Activated naive CD8-positive, alpha-beta T cell treated with anti-CD3 and anti-CD28 coated beads for 36 hours (primary cell): Measurements from ENCODE around the gene FLRT1. TPM values are rescaled to one million over a fixed set of nuclear protein-coding genes. Genes with fewer than 3 reads are reported as not detected.

Source experiments
- DNase-seq: peaks from one replicate; pipeline ENCODE4 v3.0.0; 2021
- H3K27ac Mint-ChIP-seq: one replicate; pipeline ENCODE4 v1.8.0; 2022; ENCODE audit warnings: mild to moderate bottlenecking, moderate library complexity, mixed read lengths
- H3K27me3 Mint-ChIP-seq: one replicate; pipeline ENCODE4 v1.8.0; 2022; ENCODE audit warnings: mild to moderate bottlenecking, mixed read lengths
- H3K36me3 Mint-ChIP-seq: one replicate; pipeline ENCODE4 v1.8.0; 2021; ENCODE audit warnings: mild to moderate bottlenecking, mixed read lengths
- H3K4me1 Mint-ChIP-seq: one replicate; pipeline ENCODE4 v1.8.0; 2021; ENCODE audit warnings: mixed read lengths
- H3K4me3 Mint-ChIP-seq: one replicate; pipeline ENCODE4 v1.8.0; 2022; ENCODE audit warnings: mild to moderate bottlenecking, moderate library complexity, mixed read lengths
- H3K9me3 Mint-ChIP-seq: one replicate; pipeline ENCODE4 v1.8.0; 2022; ENCODE audit warnings: mixed read lengths
- total RNA-seq, 2 experiments: library from RNA; stranded (reverse); gene quantifications; one replicate each; pipeline ENCODE4 v1.2.3, GENCODE V29; 2021

FLRT1 gene
- total RNA-seq, 2 experiments from 2014 or later, result not detected

GRCh38 chr11:64001484-64002420 is 34.0 kb upstream of the FLRT1 start:
- no peak overlapping the region for H3K27ac Mint-ChIP-seq
- H3K36me3 Mint-ChIP-seq, result peaks cover 13% of the 10 kb centered on the region

GRCh38 chr11:64003807-64004589 is 31.7 kb upstream of the FLRT1 start:
- no peak for DNase-seq
- Mint-ChIP-seq H3K4me1 (peaks cover 12% of the 10 kb centered on the region), H3K9me3 (no peaks in the 10 kb centered on the region), H3K27ac (no peak overlapping the region), H3K27me3 (peaks cover 31% of the 10 kb centered on the region), H3K4me3 (no peak overlapping the region), H3K36me3 (no peaks in the 10 kb centered on the region)

More at GRCh38 chr11:64001484-64002420, 34.0 kb upstream of the FLRT1 start:
- Mint-ChIP-seq H3K4me1 (no peaks in the 10 kb centered on the region), H3K27me3 (peaks cover 13% of the 10 kb centered on the region), H3K9me3 (no peaks in the 10 kb centered on the region), H3K4me3 (no peak overlapping the region)
- no peak for DNase-seq

GRCh38 chr11:64004590-64004984 is 31.1 kb upstream of the FLRT1 start:
- Mint-ChIP-seq H3K9me3 (no peaks in the 10 kb centered on the region), H3K4me3 (no peak overlapping the region), H3K27ac (no peak overlapping the region), H3K36me3 (no peaks in the 10 kb centered on the region), H3K27me3 (peaks cover 37% of the 10 kb centered on the region), H3K4me1 (peaks cover 12% of the 10 kb centered on the region)
- no peak for DNase-seq

- Mint-ChIP-seq H3K4me3 (no peak overlapping the region), H3K27ac (no peak overlapping the region), H3K36me3 (peaks cover 8% of the 10 kb centered on the region), H3K4me1 (peaks cover 12% of the 10 kb centered on the region), H3K27me3 (peaks cover 48% of the 10 kb centered on the region), H3K9me3 (peaks cover 6% of the 10 kb centered on the region)
- no peak for DNase-seq
These were observed 30.0 kb upstream of the FLRT1 start for GRCh38 chr11:64005691-64006090.

- peaks cover 13% of the 10 kb centered on the region for H3K9me3 Mint-ChIP-seq
- H3K27me3 Mint-ChIP-seq, result peaks cover 54% of the 10 kb centered on the region
- H3K4me3 Mint-ChIP-seq, result no peak overlapping the region
These were observed 29.3 kb upstream of the FLRT1 start for GRCh38 chr11:64006398-64006797.

GRCh38 chr11:64007160-64007628 is 28.5 kb upstream of the FLRT1 start:
- Mint-ChIP-seq H3K4me1 (peaks cover 12% of the 10 kb centered on the region), H3K9me3 (peaks cover 13% of the 10 kb centered on the region), H3K4me3 (no peak overlapping the region), H3K36me3 (peaks cover 15% of the 10 kb centered on the region), H3K27ac (no peak overlapping the region), H3K27me3 (peaks cover 54% of the 10 kb centered on the region)
- no peak for DNase-seq

More at GRCh38 chr11:64006398-64006797, 29.3 kb upstream of the FLRT1 start:
- peaks cover 15% of the 10 kb centered on the region for H3K36me3 Mint-ChIP-seq
- H3K4me1 Mint-ChIP-seq, result peaks cover 12% of the 10 kb centered on the region
- no peak overlapping the region for H3K27ac Mint-ChIP-seq
- no peak for DNase-seq

GRCh38 chr11:64007629-64008282 is 28.0 kb upstream of the FLRT1 start:
- DNase-seq, result no peak
- peaks cover 54% of the 10 kb centered on the region for H3K27me3 Mint-ChIP-seq
- H3K4me3 Mint-ChIP-seq, result no peak overlapping the region
- peaks cover 15% of the 10 kb centered on the region for H3K36me3 Mint-ChIP-seq
- H3K9me3 Mint-ChIP-seq, result peaks cover 13% of the 10 kb centered on the region
- H3K27ac Mint-ChIP-seq, result no peak overlapping the region
- H3K4me1 Mint-ChIP-seq, result peaks cover 12% of the 10 kb centered on the region

GRCh38 chr11:64008283-64008913 is 27.3 kb upstream of the FLRT1 start:
- Mint-ChIP-seq H3K27ac (no peak overlapping the region), H3K27me3 (peaks cover 54% of the 10 kb centered on the region), H3K36me3 (peaks cover 15% of the 10 kb centered on the region), H3K4me3 (no peak overlapping the region), H3K4me1 (peaks cover 12% of the 10 kb centered on the region), H3K9me3 (peaks cover 13% of the 10 kb centered on the region)
- no peak for DNase-seq

- no peak overlapping the region for H3K4me3 Mint-ChIP-seq
- H3K27me3 Mint-ChIP-seq, result peaks cover 54% of the 10 kb centered on the region
- DNase-seq, result no peak
- H3K9me3 Mint-ChIP-seq, result peaks cover 13% of the 10 kb centered on the region
- no peak overlapping the region for H3K27ac Mint-ChIP-seq
- H3K36me3 Mint-ChIP-seq, result peaks cover 15% of the 10 kb centered on the region
- peaks cover 12% of the 10 kb centered on the region for H3K4me1 Mint-ChIP-seq
These were observed 26.7 kb upstream of the FLRT1 start for GRCh38 chr11:64008914-64009633.

- Mint-ChIP-seq H3K27me3 (peaks cover 52% of the 10 kb centered on the region), H3K9me3 (peaks cover 13% of the 10 kb centered on the region), H3K4me1 (peaks cover 12% of the 10 kb centered on the region), H3K36me3 (peaks cover 15% of the 10 kb centered on the region), H3K4me3 (no peak overlapping the region), H3K27ac (no peak overlapping the region)
- no peak for DNase-seq
These were observed 26.0 kb upstream of the FLRT1 start for GRCh38 chr11:64009710-64010109.

GRCh38 chr11:64010783-64011182 is 24.9 kb upstream of the FLRT1 start:
- peaks cover 13% of the 10 kb centered on the region for H3K9me3 Mint-ChIP-seq
- no peak overlapping the region for H3K4me3 Mint-ChIP-seq
- peaks cover 15% of the 10 kb centered on the region for H3K36me3 Mint-ChIP-seq
- H3K27ac Mint-ChIP-seq, result no peak overlapping the region
- DNase-seq, result no peak
- H3K4me1 Mint-ChIP-seq, result peaks cover 12% of the 10 kb centered on the region
- peaks cover 51% of the 10 kb centered on the region for H3K27me3 Mint-ChIP-seq

GRCh38 chr11:64011371-64011770 is 24.4 kb upstream of the FLRT1 start:
- Mint-ChIP-seq H3K36me3 (peaks cover 15% of the 10 kb centered on the region), H3K4me1 (peaks cover 12% of the 10 kb centered on the region), H3K27ac (no peak overlapping the region), H3K9me3 (peaks cover 13% of the 10 kb centered on the region), H3K4me3 (no peak overlapping the region), H3K27me3 (peaks cover 48% of the 10 kb centered on the region)
- no peak for DNase-seq

GRCh38 chr11:64013141-64013896 is 22.4 kb upstream of the FLRT1 start:
- Mint-ChIP-seq H3K27ac (no peak overlapping the region), H3K4me3 (no peak overlapping the region), H3K4me1 (no peaks in the 10 kb centered on the region), H3K9me3 (peaks cover 13% of the 10 kb centered on the region), H3K27me3 (peaks cover 28% of the 10 kb centered on the region), H3K36me3 (peaks cover 15% of the 10 kb centered on the region)
- no peak for DNase-seq
